ENCODE measurements around the gene EEIG1.

Gene EEIG1

GRCh38 chr9:127985011-127985410 is 4.2 kb upstream of the EEIG1 start:
- no peak for TF ChIP-seq CTCF (IDR thresholded peaks at IDR 0.05)
- Mint-ChIP-seq H3K27ac (no peak overlapping the region), H3K4me3 (no peak overlapping the region), H3K9me3 (no peaks in the 10 kb centered on the region), H3K27me3 (ENCODE audit: low read depth, poor library complexity) (peaks cover 14% of the 10 kb centered on the region), H3K4me1 (peaks cover 40% of the 10 kb centered on the region), H3K36me3 (ENCODE audit: low read depth) (no peaks in the 10 kb centered on the region)
- DNase-seq = no peak

- H3K27ac Mint-ChIP-seq = no peak overlapping the region
- no peak for TF ChIP-seq CTCF (IDR thresholded peaks at IDR 0.05)
- no peaks in the 10 kb centered on the region for H3K36me3 Mint-ChIP-seq (ENCODE audit: low read depth)
- peaks cover 11% of the 10 kb centered on the region for H3K27me3 Mint-ChIP-seq (ENCODE audit: low read depth, poor library complexity)
- no peaks in the 10 kb centered on the region for H3K9me3 Mint-ChIP-seq
- H3K4me3 Mint-ChIP-seq = no peak overlapping the region
- H3K4me1 Mint-ChIP-seq = peaks cover 43% of the 10 kb centered on the region
- no peak for DNase-seq
Measured at GRCh38 chr9:127983847-127984289, 3.1 kb upstream of the EEIG1 start.

GRCh38 chr9:127982912-127983311 is 2.1 kb upstream of the EEIG1 start:
- no peak for TF ChIP-seq CTCF (IDR thresholded peaks at IDR 0.05)
- no peaks in the 10 kb centered on the region for H3K36me3 Mint-ChIP-seq (ENCODE audit: low read depth)
- no peak overlapping the region for H3K27ac Mint-ChIP-seq
- DNase-seq = no peak
- peaks cover 8% of the 10 kb centered on the region for H3K27me3 Mint-ChIP-seq (ENCODE audit: low read depth, poor library complexity)
- H3K4me3 Mint-ChIP-seq = no peak overlapping the region
- no peaks in the 10 kb centered on the region for H3K9me3 Mint-ChIP-seq
- peaks cover 49% of the 10 kb centered on the region for H3K4me1 Mint-ChIP-seq

GRCh38 chr9:127981559-127982121 is 851 bp upstream of the EEIG1 start:
- H3K36me3 Mint-ChIP-seq (ENCODE audit: low read depth) = no peaks in the 10 kb centered on the region
- peaks cover 61% of the 10 kb centered on the region for H3K4me1 Mint-ChIP-seq
- H3K9me3 Mint-ChIP-seq = no peaks in the 10 kb centered on the region
- no peak for TF ChIP-seq CTCF (IDR thresholded peaks at IDR 0.05)
- H3K4me3 Mint-ChIP-seq = peak overlapping the region; percentile 86
- H3K27me3 Mint-ChIP-seq (ENCODE audit: low read depth, poor library complexity) = peaks cover 3% of the 10 kb centered on the region
- DNase-seq = no peak
- H3K27ac Mint-ChIP-seq = peak overlapping the region; percentile 98

GRCh38 chr9:127980060-127980705 is 606 bp downstream of the EEIG1 start:
- peaks cover 75% of the 10 kb centered on the region for H3K4me1 Mint-ChIP-seq
- TF ChIP-seq CTCF (IDR thresholded peaks at IDR 0.05) = no peak
- DNase-seq = peak; percentile 66
- H3K9me3 Mint-ChIP-seq = no peaks in the 10 kb centered on the region
- H3K27me3 Mint-ChIP-seq (ENCODE audit: low read depth, poor library complexity) = peaks cover 3% of the 10 kb centered on the region
- peak overlapping the region; percentile 95 for H3K4me3 Mint-ChIP-seq
- H3K36me3 Mint-ChIP-seq (ENCODE audit: low read depth) = no peaks in the 10 kb centered on the region
- H3K27ac Mint-ChIP-seq = peak overlapping the region; percentile 72
